Epithelial cell of esophagus (primary cell): ENCODE data around the gene KIF2A.

Experiments
- DNase-seq: peaks from one replicate; pipeline ENCODE4 v3.0.0; 2010; ENCODE audit warnings: low read depth
- H3K4me3 ChIP-seq: 2 replicates; pipeline ENCODE4 v1.5.1; 2011; ENCODE audit warnings: mild to moderate bottlenecking, low read length, control low read depth
- CTCF ChIP-seq: IDR thresholded peaks from 2 replicates; pipeline ENCODE4 v1.5.1; 2011; ENCODE audit warnings: low read depth, mild to moderate bottlenecking, low read length, control low read depth, inconsistent platforms; ENCODE audit not compliant: insufficient read depth; ENCODE audit errors: missing control alignments

KIF2A gene

GRCh38 chr5:62347928-62348327 is 41.9 kb downstream of the KIF2A start:
- no peak for DNase-seq
- TF ChIP-seq CTCF: no peak
- no peak overlapping the region for H3K4me3 ChIP-seq

- DNase-seq: no peak
- TF ChIP-seq CTCF: no peak
- H3K4me3 ChIP-seq: no peak overlapping the region
These were observed 42.9 kb downstream of the KIF2A start for GRCh38 chr5:62348723-62349481.

- no peak overlapping the region for H3K4me3 ChIP-seq
- TF ChIP-seq CTCF: peak; percentile 41
- peak; percentile 60 for DNase-seq
These were observed 48.2 kb downstream of the KIF2A start for GRCh38 chr5:62354028-62354874.

- DNase-seq: no peak
- H3K4me3 ChIP-seq: no peak overlapping the region
- no peak for TF ChIP-seq CTCF
These were observed 56.7 kb downstream of the KIF2A start for GRCh38 chr5:62362701-62363100.

GRCh38 chr5:62369039-62369438 is 63.0 kb downstream of the KIF2A start:
- no peak for DNase-seq
- TF ChIP-seq CTCF: no peak
- H3K4me3 ChIP-seq: no peak overlapping the region

- no peak overlapping the region for H3K4me3 ChIP-seq
- no peak for TF ChIP-seq CTCF
- DNase-seq: no peak
These were observed 65.4 kb downstream of the KIF2A start for GRCh38 chr5:62371409-62371808.
